DND-41 (cell line): ENCODE data around the gene MROH7.

Experiments
- CTCF ChIP-seq: IDR thresholded peaks from 2 replicates; pipeline ENCODE4 v1.5.1; 2012; ENCODE audit warnings: borderline replicate concordance, low read length, moderate library complexity, mild to moderate bottlenecking; ENCODE audit not compliant: poor library complexity, severe bottlenecking; ENCODE audit errors: extremely low read depth
- EZH2 ChIP-seq: IDR thresholded peaks from 3 replicates; pipeline ENCODE4 v1.6.1; 2012; ENCODE audit warnings: borderline replicate concordance, low read depth, mild to moderate bottlenecking, moderate library complexity, low read length, inconsistent platforms; ENCODE audit not compliant: severe bottlenecking

- TF ChIP-seq CTCF, result no peak
- no peak for TF ChIP-seq EZH2
Measured at GRCh38 chr1:54695221-54695620, 53.6 kb downstream of the MROH7 start.
